ENCODE measurements around the gene CLTA. TPM values are rescaled to one million over a fixed set of nuclear protein-coding genes. Genes with fewer than 3 reads are reported as not detected.

The CLTA gene
- total and polyA plus RNA-seq, 12 donors, result 95.6 to 301 (median 208) TPM

DNA sequence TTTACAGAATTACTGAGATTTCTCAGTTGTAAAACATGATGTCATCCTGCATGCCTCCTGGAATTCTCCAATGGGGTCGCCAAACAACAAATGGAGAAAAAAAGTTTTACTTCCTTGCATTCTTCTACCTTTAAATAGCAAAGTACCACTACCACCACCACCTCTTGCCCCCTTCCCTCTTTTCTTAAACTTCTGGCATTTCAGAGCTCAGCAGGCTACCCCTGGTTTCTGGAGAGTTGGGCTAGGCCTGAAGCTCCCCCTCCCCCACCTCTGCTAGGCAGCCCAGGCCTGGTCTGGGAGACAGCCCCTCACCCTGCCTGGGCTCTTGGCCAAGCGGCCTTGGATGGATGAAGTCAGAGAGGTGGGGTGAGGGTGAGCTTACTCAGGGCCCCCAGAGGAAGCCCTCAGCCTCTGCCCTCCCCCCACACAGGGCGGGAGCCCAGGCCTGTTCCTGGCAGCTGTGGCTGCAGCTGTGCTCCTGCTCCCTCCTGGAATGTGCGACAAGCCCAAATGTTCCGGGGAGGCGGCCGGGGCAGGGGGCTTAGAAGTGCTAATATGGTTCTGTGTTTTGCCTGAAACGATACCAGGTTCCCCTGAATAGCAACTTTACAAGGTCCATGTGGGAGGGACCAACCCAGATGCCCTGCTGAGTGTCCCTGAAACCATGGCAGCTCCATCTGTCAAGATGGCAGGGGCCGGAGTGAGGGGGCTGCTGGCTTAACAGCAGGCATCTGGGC, 27.5 kb upstream of the CLTA start:
- Histone ChIP-seq H3K27me3 (no peaks in the 10 kb centered on the region), H3K4me3 (no peak overlapping the region), H3K27ac (peak overlapping the region; percentile 67 to 90 (median 82)), H3K9me3 (replicated peaks in 1 of 3) (no peaks in the 10 kb centered on the region), H3K4me1 (replicated peaks in 1 of 2) (peaks cover 11 to 28% of the 10 kb centered on the region in 2 donors), H3K36me3 (replicated peaks in 1 of 2) (no peaks in the 10 kb centered on the region)
- TF ChIP-seq CTCF (IDR thresholded peaks at IDR 0.05), result no peak
- no peak for TF ChIP-seq POLR2A (IDR thresholded peaks at IDR 0.05)
- DNase-seq, result peak; percentile 92 to 96 (median 94)
- 20 to 58% (median 31%) methylated on average over 2 to 9 of the region's 9 CpGs for WGBS, 4 donors
- intact Hi-C loops (cut with DNase I), result loop anchor here in 1 of 2 donors (10.0 kb wide), 1 partner anchor 138 kb away; no protein-coding TSS in a partner anchor

GRCh38 chr9:36163786-36164170, 26.9 kb upstream of the CLTA start:
- H3K4me3 ChIP-seq, result no peak overlapping the region
- H3K4me1 ChIP-seq (replicated peaks in 1 of 2), result peaks cover 11 to 25% of the 10 kb centered on the region in 2 donors
- no peaks in the 10 kb centered on the region for H3K27me3 ChIP-seq
- DNase-seq, result peak in 2 of 7 donors; percentile 41 to 47
- intact Hi-C loops (cut with DNase I), result loop anchor here in 1 of 2 donors (10.0 kb wide), 1 partner anchor 139 kb away; no protein-coding TSS in a partner anchor
- H3K27ac ChIP-seq, result peak overlapping the region; percentile 67 to 90 (median 82)
- H3K36me3 ChIP-seq (replicated peaks in 1 of 2), result no peaks in the 10 kb centered on the region
- no peak for TF ChIP-seq CTCF (IDR thresholded peaks at IDR 0.05)
- TF ChIP-seq POLR2A (IDR thresholded peaks at IDR 0.05), result peak in 1 of 2 donors; percentile 38
- H3K9me3 ChIP-seq (replicated peaks in 1 of 3), result no peaks in the 10 kb centered on the region
- 32 to 44% (median 36%) methylated on average over 4 of the region's 4 CpGs for WGBS, 4 donors

DNA sequence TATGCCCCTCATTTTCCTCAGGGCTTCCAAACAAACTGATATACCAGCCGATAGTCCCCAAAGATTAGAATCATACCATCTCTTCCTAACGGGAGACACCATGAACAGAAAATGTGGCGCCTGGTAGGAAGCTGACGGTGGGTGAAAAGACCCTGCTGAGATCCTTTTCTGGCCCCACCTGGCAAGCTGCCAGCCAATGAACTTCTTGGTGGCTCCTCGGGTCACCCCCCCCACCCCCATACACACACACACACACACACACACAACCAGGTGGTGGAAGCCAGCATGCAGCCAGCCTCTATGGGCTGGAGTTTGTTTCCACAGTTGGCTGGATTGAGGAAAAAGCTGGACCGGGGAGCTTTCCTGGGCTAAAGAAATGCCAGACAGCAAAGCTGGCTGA, 26.3 kb upstream of the CLTA start:
- peak overlapping the region in 3 of 5 donors; percentile 82 to 90 (median 88) for H3K27ac ChIP-seq
- WGBS, 4 donors, result 72 to 85% (median 81%) methylated on average over 5 to 6 of the region's 6 CpGs
- H3K4me1 ChIP-seq (replicated peaks in 1 of 2), result peaks cover 11 to 22% of the 10 kb centered on the region in 2 donors
- intact Hi-C loops (cut with DNase I), result loop anchor here in 1 of 2 donors (10.0 kb wide), 1 partner anchor 140 kb away; no protein-coding TSS in a partner anchor
- no peaks in the 10 kb centered on the region for H3K27me3 ChIP-seq
- no peak for TF ChIP-seq CTCF (IDR thresholded peaks at IDR 0.05)
- no peak for TF ChIP-seq POLR2A (IDR thresholded peaks at IDR 0.05)
- DNase-seq, result peak in 2 of 7 donors; percentile 22 to 61
- H3K9me3 ChIP-seq (replicated peaks in 1 of 3), result no peaks in the 10 kb centered on the region
- H3K36me3 ChIP-seq (replicated peaks in 1 of 2), result no peaks in the 10 kb centered on the region
- no peak overlapping the region for H3K4me3 ChIP-seq

DNA sequence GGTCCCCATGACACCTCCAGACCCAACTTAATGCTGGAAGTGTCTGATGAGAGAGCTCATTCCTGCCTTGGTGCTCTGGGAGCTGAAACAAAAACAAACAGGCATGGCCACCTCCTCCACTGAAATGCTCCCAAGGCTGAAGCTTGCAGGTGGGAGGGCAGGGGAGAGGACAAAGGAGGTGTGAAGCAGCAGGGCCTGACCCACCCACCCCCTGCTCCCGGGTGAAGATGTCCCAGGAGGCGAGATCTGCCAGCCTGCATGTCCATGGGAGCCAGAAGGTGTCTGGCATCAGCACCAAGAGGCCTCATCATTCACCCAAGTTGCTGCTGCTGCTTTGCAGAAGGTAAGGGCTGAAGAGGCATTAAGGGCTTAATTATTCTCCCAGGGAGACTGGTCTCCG, 25.7 kb upstream of the CLTA start:
- no peaks in the 10 kb centered on the region for H3K36me3 ChIP-seq (replicated peaks in 1 of 2)
- H3K4me1 ChIP-seq (replicated peaks in 1 of 2), result peaks cover 11 to 22% of the 10 kb centered on the region in 2 donors
- peak overlapping the region in 3 of 5 donors; percentile 82 to 90 (median 88) for H3K27ac ChIP-seq
- WGBS, 4 donors, result 81 to 92% (median 86%) methylated on average over 1 to 3 of the region's 3 CpGs
- no peaks in the 10 kb centered on the region for H3K9me3 ChIP-seq (replicated peaks in 1 of 3)
- no peak for TF ChIP-seq POLR2A (IDR thresholded peaks at IDR 0.05)
- no peak for TF ChIP-seq CTCF (IDR thresholded peaks at IDR 0.05)
- no peaks in the 10 kb centered on the region for H3K27me3 ChIP-seq
- DNase-seq, result peak in 1 of 7 donors; percentile 11
- intact Hi-C loops (cut with DNase I), result loop anchor here in 1 of 2 donors (10.0 kb wide), 1 partner anchor 140 kb away; no protein-coding TSS in a partner anchor
- H3K4me3 ChIP-seq, result no peak overlapping the region
